NCI-H2196 treated with DMSO at 0.1 percent for 48 hours (cell line): Measurements from ENCODE around the gene OR11H6.
"Not testable (repeated sequence)": the region's sequence is repeated elsewhere in the genome, so short reads cannot be mapped to it uniquely, and the experiment has no call there.

Experiments
- DNase-seq: peaks from one replicate; lab custom pipeline; 2025; ENCODE audit not compliant: unreplicated experiment; lab: John Stamatoyannopoulos, UW

The OR11H6 gene, protein sequence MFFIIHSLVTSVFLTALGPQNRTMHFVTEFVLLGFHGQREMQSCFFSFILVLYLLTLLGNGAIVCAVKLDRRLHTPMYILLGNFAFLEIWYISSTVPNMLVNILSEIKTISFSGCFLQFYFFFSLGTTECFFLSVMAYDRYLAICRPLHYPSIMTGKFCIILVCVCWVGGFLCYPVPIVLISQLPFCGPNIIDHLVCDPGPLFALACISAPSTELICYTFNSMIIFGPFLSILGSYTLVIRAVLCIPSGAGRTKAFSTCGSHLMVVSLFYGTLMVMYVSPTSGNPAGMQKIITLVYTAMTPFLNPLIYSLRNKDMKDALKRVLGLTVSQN

DNA sequence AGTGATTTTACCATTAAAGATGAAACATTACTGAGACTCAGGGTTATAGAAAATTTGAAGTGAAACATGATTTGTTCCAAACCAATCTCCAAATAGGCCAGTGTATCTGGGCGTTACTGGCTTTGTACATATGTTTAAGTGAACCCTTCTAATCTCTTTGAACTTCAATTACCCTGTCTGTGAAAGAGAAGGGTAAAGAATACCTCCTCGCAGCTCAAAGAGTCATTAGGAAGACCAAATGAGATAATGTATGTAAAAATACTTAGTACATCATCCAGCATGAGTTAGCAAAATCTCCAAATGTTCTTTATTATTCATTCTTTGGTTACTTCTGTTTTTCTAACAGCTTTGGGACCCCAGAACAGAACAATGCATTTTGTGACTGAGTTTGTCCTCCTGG, at the start of gene OR11H6:
OR11H6 (plus strand) TSS at position 301 of the 400 bp plus-strand sequence; CDS start at position 301, 0 bp downstream.
- no peak for DNase-seq

DNA sequence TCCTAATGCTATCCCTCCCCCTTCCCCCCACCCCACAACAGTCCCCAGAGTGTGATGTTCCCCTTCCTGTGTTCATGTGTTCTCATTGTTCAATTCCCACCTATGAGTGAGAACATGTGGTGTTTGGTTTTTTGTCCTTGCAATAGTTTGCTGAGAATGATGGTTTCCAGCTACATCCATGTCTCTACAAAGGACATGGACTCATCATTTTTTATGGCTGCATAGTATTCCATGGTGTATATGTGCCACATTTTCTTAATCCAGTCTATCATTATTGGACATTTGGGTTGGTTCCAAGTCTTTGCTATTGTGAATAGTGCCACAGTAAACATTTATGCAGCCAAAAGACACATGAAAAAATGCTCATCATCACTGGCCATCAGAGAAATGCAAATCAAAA, 49.3 kb upstream of the OR11H6 start:
- not testable (repeated sequence) for DNase-seq

DNA sequence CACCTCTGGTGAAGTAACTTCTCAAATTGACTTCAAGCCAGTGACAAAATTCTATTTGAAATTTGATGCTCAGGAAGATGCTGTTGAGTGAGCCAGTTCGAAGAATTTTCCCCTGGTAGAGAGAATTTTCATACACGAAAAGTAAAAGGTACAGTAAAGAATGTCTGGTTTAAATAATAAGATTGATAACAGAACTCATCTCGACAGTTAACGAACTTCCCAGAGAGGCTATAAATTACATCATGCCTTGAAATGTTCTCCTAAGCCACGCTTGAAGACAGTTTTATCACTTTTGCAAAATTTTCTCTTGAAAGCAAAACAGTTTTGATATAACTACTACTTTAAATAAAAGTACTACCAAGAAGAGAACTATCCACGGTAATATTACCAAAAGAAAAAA, 47.2 kb upstream of the OR11H6 start:
- no peak for DNase-seq

DNA sequence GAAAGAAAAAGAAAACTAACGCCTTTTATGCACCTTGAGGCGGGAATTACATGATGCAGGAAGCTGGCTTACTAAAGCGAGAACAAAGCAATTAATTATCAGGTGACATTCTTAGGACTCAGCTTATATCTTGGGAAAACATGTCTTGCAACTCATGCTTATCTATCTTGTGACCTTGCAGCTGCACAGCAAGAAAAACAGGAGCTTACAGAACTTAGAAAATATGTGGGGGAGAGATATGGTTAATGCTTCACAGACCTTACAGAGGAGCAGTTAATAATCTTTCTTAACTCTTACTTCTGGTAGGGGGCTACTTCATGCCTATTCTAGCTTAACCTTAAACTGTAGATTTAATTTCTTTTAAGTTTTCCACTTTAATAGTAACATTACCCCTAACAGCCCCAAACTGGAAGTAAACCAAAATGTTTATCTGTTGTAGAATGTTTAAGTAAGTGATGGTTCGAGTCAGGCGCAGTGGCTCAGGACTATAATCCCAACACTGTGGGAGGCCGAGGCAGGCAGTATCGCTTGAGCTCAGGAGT, 46.0 kb upstream of the OR11H6 start:
- DNase-seq = no peak

DNA sequence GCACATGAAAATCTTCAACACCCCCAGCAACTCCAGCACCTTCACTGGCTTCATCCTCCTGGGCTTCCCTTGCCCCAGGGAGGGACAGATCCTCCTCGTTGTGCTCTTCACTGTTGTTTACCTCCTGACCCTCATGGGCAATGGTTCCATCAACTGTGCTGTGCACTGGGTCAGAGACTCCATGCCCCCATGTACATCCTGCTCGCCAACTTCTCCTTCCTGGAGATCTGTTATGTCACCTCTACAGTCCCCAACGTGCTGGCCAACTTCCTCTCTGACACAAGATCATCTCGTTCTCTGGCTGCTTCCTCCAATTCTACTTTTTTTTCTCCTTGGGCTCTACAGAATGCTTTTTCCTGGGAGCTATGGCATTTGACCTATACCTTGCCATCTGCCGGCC, 44.3 kb upstream of the OR11H6 start:
- no peak for DNase-seq

DNA sequence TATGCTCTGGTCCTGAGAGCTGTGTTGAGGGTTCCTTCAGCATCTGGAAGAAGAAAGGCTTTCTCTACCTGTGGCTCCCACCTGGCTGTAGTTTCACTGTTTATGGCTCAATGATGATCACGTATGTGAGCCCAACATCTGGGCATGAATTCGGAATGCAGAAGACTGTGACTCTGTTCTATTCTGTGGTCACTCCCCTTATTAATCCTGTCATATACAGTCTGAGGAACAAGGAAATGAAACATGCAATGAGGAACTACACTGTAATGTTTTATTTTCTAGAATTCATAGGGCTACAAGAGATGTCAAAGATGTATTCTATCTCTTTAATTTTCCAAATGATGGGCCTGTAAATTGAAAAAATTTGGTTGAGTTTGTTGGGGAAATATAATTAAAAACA, 43.6 kb upstream of the OR11H6 start:
- DNase-seq = no peak

DNA sequence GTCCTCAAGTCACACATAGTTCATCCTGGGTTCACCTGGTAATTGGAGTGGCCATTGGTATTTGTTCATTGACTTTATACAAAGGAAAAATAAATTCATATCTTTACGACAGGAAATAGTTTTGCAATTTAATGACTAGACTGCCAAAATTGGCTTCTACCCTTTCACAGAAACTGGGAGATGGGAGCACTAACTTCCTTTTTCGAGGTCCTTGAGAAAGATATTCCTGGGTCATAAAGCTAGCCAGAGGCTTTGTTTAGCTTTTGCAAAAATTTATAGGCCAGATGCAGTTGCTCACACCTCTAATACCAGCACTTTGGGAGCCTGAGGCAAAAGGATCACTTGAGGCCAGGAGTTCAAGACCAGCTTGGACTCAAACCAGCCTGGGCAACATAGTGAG, 43.0 kb upstream of the OR11H6 start:
- DNase-seq = no peak

DNA sequence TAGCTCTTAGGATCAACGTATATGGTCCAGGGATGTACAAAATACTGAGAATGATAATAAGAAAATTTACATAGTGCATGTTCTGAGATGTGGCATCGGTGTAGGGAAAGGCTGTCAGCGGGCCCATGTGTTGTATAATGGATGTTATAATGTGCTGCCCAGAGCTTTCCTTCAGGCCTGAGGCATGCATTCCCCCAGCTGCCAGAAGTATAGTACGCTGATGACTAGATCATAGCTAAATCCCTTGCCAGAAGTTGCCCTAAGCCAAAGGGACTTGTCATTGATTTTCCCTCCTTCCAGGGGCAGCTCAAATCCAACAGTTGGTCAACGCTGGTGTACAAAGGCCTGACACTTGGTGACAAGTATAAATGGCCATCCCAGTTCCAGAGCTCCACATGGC, 39.3 kb upstream of the OR11H6 start:
- DNase-seq = no peak

DNA sequence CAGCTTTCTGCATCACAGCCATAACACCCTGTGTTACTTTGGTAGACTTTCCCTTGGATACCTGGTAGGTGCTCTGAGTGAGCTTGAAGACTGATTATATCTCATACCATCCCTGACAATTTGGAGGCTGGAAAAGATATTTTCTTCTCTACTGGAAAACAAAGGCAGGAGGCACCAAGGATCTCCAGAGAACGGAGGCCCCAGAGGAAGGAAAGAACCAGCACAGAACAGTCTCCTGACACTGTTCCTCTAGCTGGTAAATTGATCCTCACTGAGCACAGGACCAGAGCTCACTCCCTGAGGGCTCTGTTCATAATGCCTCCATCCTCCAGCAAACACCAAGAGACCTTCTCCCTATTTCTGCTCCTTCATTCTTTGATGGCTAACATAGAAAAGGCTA, 32.9 kb upstream of the OR11H6 start, which contains the start of gene OR11G2:
OR11G2 (plus strand) TSS at position 301 of the 400 bp plus-strand sequence. CDS start 6,542 bp downstream, outside the sequence.
- no peak for DNase-seq

DNA sequence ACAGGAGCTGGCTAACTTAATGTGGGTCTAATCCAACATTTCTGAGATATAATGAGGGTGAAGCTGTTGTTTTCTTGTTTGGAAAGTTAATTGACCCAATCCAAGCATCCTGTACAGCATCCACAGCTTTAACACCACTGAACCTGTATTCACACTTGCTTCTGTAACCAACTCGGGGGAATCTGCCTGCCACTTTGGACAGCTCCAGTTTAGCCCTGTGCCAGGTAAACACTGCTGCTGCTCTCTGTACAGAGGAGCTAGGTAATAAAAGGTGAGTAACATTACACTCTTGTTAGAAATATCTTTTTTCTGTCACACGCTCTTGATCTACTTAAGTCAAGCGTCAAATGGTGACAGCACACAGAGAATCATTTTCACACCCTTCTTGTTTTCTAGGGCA, 32.1 kb upstream of the OR11H6 start:
- DNase-seq = no peak

DNA sequence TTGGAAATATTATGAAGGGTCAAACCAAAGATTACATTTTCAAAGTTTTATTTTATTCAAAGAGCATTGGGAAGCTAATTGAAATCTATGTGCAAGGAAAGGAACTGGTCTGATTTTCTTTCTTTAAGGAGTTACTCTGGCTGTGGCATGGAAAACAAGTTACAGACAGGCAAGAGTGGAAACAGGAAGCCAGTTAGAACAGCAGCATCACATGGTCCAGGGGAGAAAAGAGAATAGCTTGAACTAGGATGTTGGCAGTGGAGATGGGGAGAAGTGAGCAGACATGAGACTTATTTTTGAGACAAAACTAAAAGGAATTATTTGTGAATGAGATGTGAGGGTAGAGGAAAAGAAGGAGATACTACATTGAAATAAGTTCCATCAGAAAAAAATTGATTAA, 29.4 kb upstream of the OR11H6 start:
- DNase-seq = no peak

DNA sequence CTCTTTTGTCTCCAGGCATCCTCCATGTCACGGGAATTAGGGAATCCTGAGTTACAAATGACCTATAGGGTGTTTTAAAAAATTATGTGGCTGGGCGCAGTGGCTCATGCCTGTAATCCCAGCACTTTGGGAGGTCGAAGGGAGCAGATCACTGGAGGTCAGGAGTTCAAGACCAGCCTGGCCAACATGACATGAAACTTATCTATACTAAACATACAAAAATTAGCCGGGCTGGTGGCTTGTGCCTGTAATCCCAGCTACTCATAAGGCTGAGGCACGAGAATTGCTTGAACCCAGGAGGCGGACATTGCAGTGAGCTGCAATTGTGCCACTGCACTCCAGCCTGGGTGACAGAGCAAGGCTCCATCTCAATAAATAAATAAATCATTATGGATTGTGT, 28.3 kb upstream of the OR11H6 start:
- not testable (repeated sequence) for DNase-seq

DNA sequence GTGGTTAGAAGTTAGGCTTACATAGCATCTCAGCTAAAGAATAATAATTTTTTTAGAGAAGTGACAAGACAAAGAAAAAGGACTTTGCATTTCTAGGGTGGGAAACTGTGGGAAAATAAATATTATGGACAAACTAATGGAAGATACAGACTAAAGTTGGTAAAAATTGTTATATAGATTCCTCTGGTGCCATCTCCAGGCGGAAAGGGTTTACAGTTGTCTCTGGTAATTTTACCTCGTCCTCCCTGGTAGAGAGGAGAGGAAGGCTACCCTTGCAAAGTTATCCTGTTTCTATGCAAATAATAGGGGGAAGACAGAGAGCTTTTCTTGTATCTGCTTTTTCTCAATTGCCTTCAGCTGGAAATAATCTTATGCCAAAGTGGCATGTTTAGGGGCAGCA, 27.6 kb upstream of the OR11H6 start:
- no peak for DNase-seq

DNA sequence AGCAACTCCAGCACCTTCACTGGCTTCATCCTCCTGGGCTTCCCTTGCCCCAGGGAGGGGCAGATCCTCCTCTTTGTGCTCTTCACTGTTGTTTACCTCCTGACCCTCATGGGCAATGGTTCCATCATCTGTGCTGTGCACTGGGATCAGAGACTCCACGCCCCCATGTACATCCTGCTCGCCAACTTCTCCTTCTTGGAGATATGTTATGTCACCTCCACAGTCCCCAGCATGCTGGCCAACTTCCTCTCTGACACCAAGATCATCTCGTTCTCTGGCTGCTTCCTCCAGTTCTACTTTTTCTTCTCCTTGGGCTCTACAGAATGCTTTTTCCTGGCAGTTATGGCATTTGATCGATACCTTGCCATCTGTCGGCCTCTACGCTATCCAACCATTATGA, 26.1 kb upstream of the OR11H6 start:
- no peak for DNase-seq

DNA sequence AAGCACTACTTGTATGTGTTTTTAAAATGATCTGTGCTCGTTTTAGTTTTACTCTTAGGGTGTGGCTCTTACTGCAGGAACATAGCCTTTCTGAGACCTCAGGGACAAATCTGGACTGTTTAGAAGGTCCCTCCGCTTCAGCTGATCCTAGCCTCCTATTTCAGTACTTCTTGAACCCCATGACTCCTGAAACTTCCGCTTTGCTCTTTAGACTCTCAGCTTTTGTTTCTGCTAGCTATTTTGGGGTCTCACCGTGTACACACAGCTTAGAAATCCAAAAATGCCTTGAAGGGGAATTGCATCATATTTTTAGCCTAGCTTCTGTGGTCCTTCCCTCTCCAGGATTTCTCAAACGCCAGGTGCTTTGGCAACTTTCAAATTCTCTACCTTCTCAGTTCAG, 24.5 kb upstream of the OR11H6 start:
- DNase-seq = no peak

DNA sequence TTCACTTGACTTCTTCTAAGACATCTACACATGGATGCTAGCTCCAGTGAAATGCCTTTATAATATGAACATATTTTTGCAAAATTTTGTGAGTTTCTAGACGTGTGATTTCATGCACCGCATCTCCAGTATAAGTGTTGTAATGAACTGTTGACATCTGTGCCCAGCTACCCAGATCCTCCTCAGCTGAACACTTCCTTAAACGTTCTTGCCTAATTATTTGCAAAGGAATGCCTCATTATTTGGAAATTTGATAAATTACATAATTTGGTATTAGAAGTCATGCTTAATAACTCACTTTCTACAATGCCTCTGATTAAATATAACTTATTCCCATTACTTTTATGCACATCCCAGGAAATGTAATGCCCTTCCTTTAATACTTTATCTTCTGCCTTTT, 18.8 kb upstream of the OR11H6 start:
- no peak for DNase-seq

DNA sequence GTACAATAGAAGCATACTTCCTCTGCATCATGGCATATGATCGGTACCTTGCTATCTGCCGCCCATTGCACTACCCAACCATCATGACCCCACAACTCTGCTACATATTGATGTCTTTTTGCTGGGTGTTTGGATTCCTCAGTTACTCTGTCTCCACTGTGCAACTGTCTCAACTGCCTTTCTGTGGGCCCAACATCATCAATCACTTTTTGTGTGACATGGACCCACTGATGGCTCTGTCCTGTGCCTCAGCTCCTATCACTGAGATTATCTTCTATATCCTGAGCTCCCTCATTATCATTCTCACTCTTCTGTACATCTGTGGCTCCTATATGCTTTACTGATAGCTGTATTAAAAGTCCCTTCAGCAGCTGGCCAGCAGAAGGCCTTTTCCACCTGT, 13.9 kb upstream of the OR11H6 start:
- no peak for DNase-seq

DNA sequence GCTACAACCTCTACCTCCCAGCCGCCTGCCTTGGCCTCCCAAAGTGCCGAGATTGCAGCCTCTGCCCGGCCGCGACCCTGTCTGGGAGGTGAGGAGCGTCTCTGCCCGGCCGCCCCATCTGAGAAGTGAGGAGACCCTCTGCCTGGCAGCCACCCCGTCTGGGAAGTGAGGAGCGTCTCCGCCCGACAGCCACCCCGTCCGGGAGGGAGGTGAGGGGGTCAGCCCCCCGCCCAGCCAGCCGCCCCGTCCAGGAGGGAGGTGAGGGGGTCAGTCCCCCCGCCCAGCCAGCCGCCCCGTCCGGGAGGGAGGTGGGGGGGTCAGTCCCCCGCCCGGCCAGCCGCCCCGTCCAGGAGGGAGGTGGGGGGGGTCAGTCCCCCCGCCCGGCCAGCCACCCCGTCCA, 11.1 kb upstream of the OR11H6 start:
- not testable (repeated sequence) for DNase-seq

DNA sequence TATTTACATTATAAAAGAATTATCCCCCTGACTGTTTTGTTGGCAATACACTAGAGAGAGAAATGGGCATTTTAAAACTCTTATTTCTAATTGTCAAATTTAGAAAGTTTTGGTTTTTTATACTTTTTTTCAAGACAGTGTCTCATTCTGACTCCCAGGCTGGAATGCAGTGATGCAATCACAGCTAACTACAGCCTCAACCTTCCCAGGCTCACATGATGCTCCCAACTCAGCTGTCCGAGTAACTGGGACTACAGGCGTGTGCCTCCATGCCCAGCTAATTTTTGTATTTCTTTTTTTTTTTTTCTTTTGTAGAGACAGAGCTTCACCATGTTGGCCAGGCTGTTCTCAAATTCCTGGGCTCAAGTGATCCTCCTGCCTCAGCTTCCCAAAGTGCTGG, 8.3 kb upstream of the OR11H6 start:
- no peak for DNase-seq

DNA sequence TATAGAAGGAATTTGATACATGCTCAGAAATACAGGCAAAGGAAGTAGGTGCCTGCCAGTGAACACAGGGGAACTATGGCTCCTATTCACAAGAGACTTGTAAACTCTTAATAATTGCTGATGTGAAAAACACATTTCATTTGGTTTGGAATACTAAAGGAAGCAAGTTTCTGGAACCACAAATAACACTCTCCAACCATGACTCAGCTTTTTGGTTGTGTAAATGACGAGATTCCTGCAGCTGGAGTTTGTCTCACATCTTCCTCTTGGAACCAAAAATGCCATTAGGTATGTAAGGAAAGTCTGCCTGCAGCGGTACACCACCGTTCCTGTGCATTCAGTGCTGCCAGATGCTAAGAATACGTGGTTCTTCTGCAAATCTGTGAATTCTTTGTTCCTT, 4.5 kb upstream of the OR11H6 start:
- no peak for DNase-seq

DNA sequence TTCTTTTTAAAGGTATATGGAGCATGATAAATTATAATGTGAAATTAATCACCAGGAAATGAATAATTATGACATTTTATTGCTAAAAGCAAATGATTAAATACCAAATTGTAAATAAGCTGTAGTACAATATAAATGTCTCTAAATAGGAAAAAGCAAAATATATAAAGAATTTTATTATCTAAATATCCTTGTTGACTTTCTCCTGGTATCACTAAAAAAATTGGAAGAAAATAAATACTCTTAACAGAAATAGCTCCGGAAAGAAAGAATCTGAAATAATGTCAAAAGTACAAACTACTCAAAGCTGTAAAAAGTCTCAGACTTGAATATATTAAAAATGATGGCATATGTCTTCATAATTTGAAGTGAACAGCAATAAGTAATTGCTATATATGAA, 5.2 kb downstream of the OR11H6 start, which contains the start of gene OR11H7:
OR11H7 (plus strand) TSS at position 301 of the 400 bp plus-strand sequence.
- DNase-seq = no peak

DNA sequence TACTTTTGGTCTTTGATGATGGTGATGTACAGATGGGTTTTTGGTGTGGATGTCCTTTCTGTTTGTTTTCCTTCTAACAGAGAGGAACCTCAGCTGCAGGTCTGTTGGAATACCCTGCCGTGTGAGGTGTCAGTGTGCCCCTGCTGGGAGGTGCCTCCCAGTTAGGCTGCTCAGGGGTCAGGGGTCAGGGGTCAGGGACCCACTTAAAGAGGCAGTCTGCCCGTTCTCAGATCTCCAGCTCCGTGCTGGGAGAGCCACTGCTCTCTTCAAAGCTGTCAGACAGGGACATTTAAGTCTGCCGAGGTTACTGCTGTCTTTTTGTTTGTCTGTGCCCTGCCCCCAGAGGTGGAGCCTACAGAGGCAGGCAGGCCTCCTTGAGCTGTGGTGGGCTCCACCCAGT, 11.9 kb downstream of the OR11H6 start:
- DNase-seq = not testable (repeated sequence)
